HG02763 (cell line): ENCODE results near the gene CTIF.

Source experiments
- ATAC-seq: cut with Tn5 transposase; IDR thresholded peaks from one replicate; pipeline ENCODE4 v1.9.1; 2021; ENCODE audit warnings: mild to moderate bottlenecking, moderate library complexity; ENCODE audit not compliant: unreplicated experiment

Gene CTIF

GRCh38 chr18:48902023-48902855 lies 363.4 kb downstream of the CTIF start:
- no peak for ATAC-seq

- ATAC-seq, result no peak
Observed at GRCh38 chr18:48902856-48903601, 364.2 kb downstream of the CTIF start.

GRCh38 chr18:48904091-48904490 lies 365.3 kb downstream of the CTIF start:
- ATAC-seq, result no peak

- no peak for ATAC-seq
Observed at GRCh38 chr18:48904847-48905394, 366.1 kb downstream of the CTIF start.

GRCh38 chr18:48905513-48905912 lies 366.7 kb downstream of the CTIF start:
- ATAC-seq, result no peak

- no peak for ATAC-seq
Observed at GRCh38 chr18:48908916-48909315, 370.1 kb downstream of the CTIF start.

- ATAC-seq, result no peak
Observed at GRCh38 chr18:48909721-48910120, 370.9 kb downstream of the CTIF start.

- ATAC-seq, result no peak
Observed at GRCh38 chr18:48910972-48911545, 372.2 kb downstream of the CTIF start.
